Psoas muscle (tissue), 8 donors: ENCODE data around the gene CLCF1. TPM values are rescaled to one million over a fixed set of nuclear protein-coding genes. Genes with fewer than 3 reads are reported as not detected.

ENCODE experiments used
- ATAC-seq, 4 donors: fragments of 200-7000 bp; cut with Tn5 transposase; one replicate each; pipeline ENCODE4 v1.9.1; 2020; ENCODE audit warnings: moderate library complexity in 3 of 4, mild to moderate bottlenecking in 2 of 4
- DNase-seq, 2 donors: peaks; one replicate each; pipeline ENCODE4 v3.0.0-alpha.2; 2020
- H3K27ac ChIP-seq: fragments of 200-600 bp; one replicate; pipeline ENCODE4 v1.8.0; 2022
- H3K27me3 ChIP-seq, 3 donors: fragments of 200-600 bp in 1 of 3; one replicate each; pipeline versions ENCODE4 v1.6.1 to v1.8.0; 2013 to 2022; ENCODE audit warnings: low read length in 2 of 3, mild to moderate bottlenecking in 2 of 3, moderate library complexity in 1 of 3; ENCODE audit not compliant: insufficient read depth in 3 of 3
- H3K36me3 ChIP-seq, 2 donors: fragments of 200-600 bp in 1 of 2; one replicate each; pipeline versions ENCODE4 v1.6.1 to v1.8.0; 2013 to 2022; ENCODE audit warnings: low read depth in 1 of 2, mild to moderate bottlenecking in 1 of 2, moderate library complexity in 1 of 2; ENCODE audit not compliant: insufficient read depth in 1 of 2
- H3K4me1 ChIP-seq: fragments of 200-600 bp; one replicate; pipeline ENCODE4 v1.8.0; 2022
- H3K4me3 ChIP-seq: fragments of 200-600 bp; one replicate; pipeline ENCODE4 v1.8.0; 2022; ENCODE audit warnings: mild to moderate bottlenecking
- H3K9me3 ChIP-seq: fragments of 200-600 bp; one replicate; pipeline ENCODE4 v1.8.0; 2022
- CTCF ChIP-seq: fragments of 200-600 bp; IDR thresholded peaks from one replicate; pipeline ENCODE4 v1.8.0; 2022; ENCODE audit warnings: antibody characterized with exemption
- WGBS, 3 donors: extraction: QIAGEN DNeasy Blood & Tissue Kit; methylation state at CpG; one replicate each; pipeline versions ENCODE4 v1.1.6 to v1.1.7; 2013; 5-methylcytosine and 5-hydroxymethylcytosine counted together
- intact Hi-C, 2 donors: fragments of 100-400 bp; cut with DNase I; formaldehyde crosslinking; loops; one replicate each; pipeline versions ENCODE4 v1.11.0 to v1.14.2; 2022
- polyA plus RNA-seq, 3 donors: library from polyadenylated mRNA; stranded (reverse); fragments of 200-250 nt; gene quantifications; one replicate each; pipeline ENCODE4 v1.2.3, GENCODE V29; 2013
- total RNA-seq, 4 donors: library from RNA; stranded (reverse); fragmentation: NEBNext Ultra II Directional in 2 of 4; extraction: Animal tissue kit (Norgen Biotek cat#: 25700) in 2 of 4; gene quantifications; one replicate each; pipeline versions ENCODE4 v1.2.1 to v1.2.4, GENCODE V29; 2021 to 2023
- donor health status: healthy with polysubstance abuse.
- donor health status: DM: no; HTN: no; CAD: no; lungs with moderate emphysema.
- donor health status: Bipolar disorder and iron deficiency.
- donor health status: healthy.
- donor health status: DM: yes; HTN: yes; CAD: no.
- donor health status: DM: no; HTN: no; CAD: no.
- donor health status: DM: no; HTN: no; CAD: no.
- donor health status: DM: yes; HTN: yes; CAD: no.

Gene CLCF1
- total and polyA plus RNA-seq, 7 donors = 0.44 to 6.5 (median 0.69) TPM

GRCh38 chr11:67349036-67349435 is 24.4 kb downstream of the CLCF1 start:
- WGBS, 3 donors = 68 to 77% (median 75%) methylated on average over 5 of the region's 5 CpGs
- Histone ChIP-seq H3K9me3 (no peaks in the 10 kb centered on the region), H3K36me3 (no peaks in the 10 kb centered on the region), H3K4me3 (no peak overlapping the region), H3K27me3 (no peaks in the 10 kb centered on the region), H3K27ac (no peak overlapping the region), H3K4me1 (peaks cover 23% of the 10 kb centered on the region)
- ATAC-seq = no peak
- TF ChIP-seq CTCF = no peak
- intact Hi-C loops = no loop called here
- DNase-seq = no peak

- ATAC-seq = no peak
- no peak overlapping the region for H3K4me3 ChIP-seq
- no peaks in the 10 kb centered on the region for H3K9me3 ChIP-seq
- no peaks in the 10 kb centered on the region for H3K27me3 ChIP-seq
- no peak for DNase-seq
- TF ChIP-seq CTCF = no peak
- H3K4me1 ChIP-seq = peaks cover 21% of the 10 kb centered on the region
- intact Hi-C loops = no loop called here
- no peak overlapping the region for H3K27ac ChIP-seq
- no peaks in the 10 kb centered on the region for H3K36me3 ChIP-seq
- 83 to 87% (median 83%) methylated on average over 11 of the region's 11 CpGs for WGBS, 3 donors
These were observed 25.2 kb downstream of the CLCF1 start for GRCh38 chr11:67347964-67348749.

GRCh38 chr11:67345920-67346819 is 27.2 kb downstream of the CLCF1 start:
- H3K4me3 ChIP-seq = no peak overlapping the region
- DNase-seq = no peak
- intact Hi-C loops = no loop called here
- H3K27ac ChIP-seq = no peak overlapping the region
- TF ChIP-seq CTCF = peak; percentile 37
- H3K27me3 ChIP-seq = no peaks in the 10 kb centered on the region
- ATAC-seq = no peak
- H3K4me1 ChIP-seq = peaks cover 9% of the 10 kb centered on the region
- H3K36me3 ChIP-seq = no peaks in the 10 kb centered on the region
- 70 to 76% (median 71%) methylated on average over 7 of the region's 7 CpGs for WGBS, 3 donors
- H3K9me3 ChIP-seq = no peaks in the 10 kb centered on the region

GRCh38 chr11:67345247-67345919 is 28.0 kb downstream of the CLCF1 start:
- H3K4me3 ChIP-seq = no peak overlapping the region
- no peak for TF ChIP-seq CTCF
- no peaks in the 10 kb centered on the region for H3K27me3 ChIP-seq
- ATAC-seq = no peak
- 73 to 84% (median 81%) methylated on average over 8 of the region's 8 CpGs for WGBS, 3 donors
- no peak for DNase-seq
- H3K27ac ChIP-seq = no peak overlapping the region
- H3K9me3 ChIP-seq = no peaks in the 10 kb centered on the region
- peaks cover 2% of the 10 kb centered on the region for H3K4me1 ChIP-seq
- intact Hi-C loops = no loop called here
- H3K36me3 ChIP-seq = no peaks in the 10 kb centered on the region
